SH-SY5Y (cell line): ENCODE data around the gene PLEK2.

Experiments used
- GATA2 ChIP-seq: IDR thresholded peaks from 2 replicates; pipeline ENCODE4 v1.6.1; 2011; ENCODE audit warnings: mild to moderate bottlenecking, low read depth, low read length
- GATA3 ChIP-seq: IDR thresholded peaks from 2 replicates; pipeline ENCODE4 v1.6.1; 2011; ENCODE audit warnings: low read depth, mild to moderate bottlenecking, low read length, moderate library complexity

DNA sequence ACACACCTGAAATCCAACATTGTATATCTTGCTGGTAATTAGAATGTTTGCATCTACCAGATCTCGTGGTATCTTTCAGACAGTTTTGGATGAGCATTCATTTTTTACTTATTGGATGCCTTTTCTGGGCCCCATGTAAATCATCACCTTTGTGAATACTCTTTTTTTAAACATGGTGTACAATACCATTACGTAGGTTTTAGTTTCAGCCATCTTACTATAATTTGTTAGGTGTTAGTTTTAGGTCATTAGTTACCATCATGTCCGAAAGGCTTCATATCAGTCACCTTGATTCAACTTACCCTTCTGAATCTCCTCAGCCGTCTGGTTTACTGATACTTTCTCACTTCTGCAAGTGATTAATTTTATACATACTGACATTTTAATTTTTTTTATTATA is 46.5 kb downstream of the PLEK2 start:
- TF ChIP-seq GATA3: no peak
- no peak for TF ChIP-seq GATA2
